Prostate gland (tissue), 2 donors: ENCODE data around the gene GPR146. TPM values are rescaled to one million over a fixed set of nuclear protein-coding genes. Genes with fewer than 3 reads are reported as not detected.

ENCODE experiments used
- DNase-seq: peaks from one replicate; pipeline ENCODE4 v3.0.0-alpha.2; 2019; ENCODE audit warnings: low spot score
- H3K27ac ChIP-seq, 2 donors: fragments of 200-600 bp; sonication (generic); 2 replicates each; pipeline ENCODE4 v1.5.1; 2017 to 2019
- H3K27me3 ChIP-seq: fragments of 200-600 bp; sonication (generic); replicated peaks from 2 replicates; pipeline ENCODE4 v1.5.1; 2019; ENCODE audit not compliant: insufficient read depth
- H3K36me3 ChIP-seq, 2 donors: fragments of 200-600 bp; sonication (generic); 1 replicate in 1 of 2; 2 replicates in 1 of 2; pipeline versions ENCODE4 v1.5.1 to v1.8.1; 2017 to 2019
- H3K4me1 ChIP-seq: fragments of 200-600 bp; sonication (generic); replicated peaks from 2 replicates; pipeline ENCODE4 v1.5.1; 2019
- H3K4me3 ChIP-seq, 2 donors: fragments of 200-600 bp; sonication (generic); 2 replicates each; pipeline ENCODE4 v1.5.1; 2017 to 2019
- H3K9me3 ChIP-seq: fragments of 200-600 bp; sonication (generic); 2 replicates; pipeline ENCODE4 v1.5.1; 2017
- CTCF ChIP-seq, 4 experiments: fragments of 200-600 bp in 2 of 4; fragments of 450-650 bp in 2 of 4; sonication (generic) in 2 of 4; IDR thresholded peaks; 1 replicate in 3 of 4; 2 replicates in 1 of 4; pipeline ENCODE4 v1.5.1; 2016 to 2019; ENCODE audit warnings: antibody characterized with exemption in 4 of 4, mild to moderate bottlenecking in 2 of 4, moderate library complexity in 2 of 4
- POLR2A ChIP-seq: fragments of 450-650 bp; IDR thresholded peaks from one replicate; pipeline ENCODE4 v1.6.1; 2016; ENCODE audit warnings: antibody characterized with exemption, mild to moderate bottlenecking
- POLR2AphosphoS5 ChIP-seq: sonication (generic); formaldehyde crosslinking; IDR thresholded peaks from one replicate; pipeline ENCODE4 v1.6.1; 2017; ENCODE audit warnings: antibody characterized with exemption
- WGBS: methylation state at CpG from one replicate; pipeline ENCODE4 v1.1.5; 2018; 5-methylcytosine and 5-hydroxymethylcytosine counted together
- intact Hi-C: fragments of 100-400 bp; cut with DNase I; formaldehyde crosslinking; loops from one replicate; pipeline ENCODE4 v1.14.2; 2022
- total RNA-seq, 2 donors: library from RNA; depleted of rRNA; stranded (reverse); fragments of >200 nt; gene quantifications; one replicate each; pipeline ENCODE4 v1.1.0, GENCODE V29; 2016

Gene GPR146
- total RNA-seq, 2 donors from 2014 or later: 6.1 to 25.9 TPM

GRCh38 chr7:1091644-1092027, 47.3 kb downstream of the GPR146 start:
- Histone ChIP-seq H3K4me3 (no peak overlapping the region), H3K27ac (no peak overlapping the region), H3K27me3 (no peaks in the 10 kb centered on the region), H3K36me3 (no peaks in the 10 kb centered on the region), H3K4me1 (peaks cover 13% of the 10 kb centered on the region), H3K9me3 (no peaks in the 10 kb centered on the region)
- no peak for TF ChIP-seq CTCF (IDR thresholded peaks at IDR 0.05)
- TF ChIP-seq POLR2AphosphoS5: no peak
- TF ChIP-seq POLR2A: no peak
- DNase-seq: no peak
- 92% methylated on average over 18 of the region's 18 CpGs for WGBS
- intact Hi-C loops: no loop called here

- H3K27ac ChIP-seq: no peak overlapping the region
- intact Hi-C loops: no loop called here
- no peaks in the 10 kb centered on the region for H3K27me3 ChIP-seq
- no peaks in the 10 kb centered on the region for H3K9me3 ChIP-seq
- H3K4me1 ChIP-seq: peaks cover 14% of the 10 kb centered on the region
- no peak overlapping the region for H3K4me3 ChIP-seq
- TF ChIP-seq POLR2A (no peak), CTCF (IDR thresholded peaks at IDR 0.05) (no peak), POLR2AphosphoS5 (no peak)
- no peaks in the 10 kb centered on the region for H3K36me3 ChIP-seq
- WGBS: 98% methylated on average over 40 of the region's 40 CpGs
- DNase-seq: no peak
Observed at GRCh38 chr7:1092161-1092632, 47.9 kb downstream of the GPR146 start.

- TF ChIP-seq POLR2AphosphoS5: no peak
- TF ChIP-seq CTCF (IDR thresholded peaks at IDR 0.05): no peak
- TF ChIP-seq POLR2A: no peak
- no peak for DNase-seq
- Histone ChIP-seq H3K4me3 (no peak overlapping the region), H3K36me3 (no peaks in the 10 kb centered on the region), H3K9me3 (no peaks in the 10 kb centered on the region), H3K27me3 (no peaks in the 10 kb centered on the region), H3K4me1 (peaks cover 14% of the 10 kb centered on the region), H3K27ac (no peak overlapping the region)
- intact Hi-C loops: no loop called here
- 97% methylated on average over 40 of the region's 40 CpGs for WGBS
Observed at GRCh38 chr7:1092806-1093501, 48.6 kb downstream of the GPR146 start.

- H3K4me3 ChIP-seq: no peak overlapping the region
- no peaks in the 10 kb centered on the region for H3K27me3 ChIP-seq
- DNase-seq: no peak
- H3K27ac ChIP-seq: no peak overlapping the region
- TF ChIP-seq POLR2A: no peak
- TF ChIP-seq POLR2AphosphoS5: no peak
- TF ChIP-seq CTCF (IDR thresholded peaks at IDR 0.05): no peak
- intact Hi-C loops: no loop called here
- H3K9me3 ChIP-seq: no peaks in the 10 kb centered on the region
- peaks cover 14% of the 10 kb centered on the region for H3K4me1 ChIP-seq
- 68% methylated on average over 14 of the region's 14 CpGs for WGBS
- no peaks in the 10 kb centered on the region for H3K36me3 ChIP-seq
Observed at GRCh38 chr7:1093502-1093843, 49.1 kb downstream of the GPR146 start.

- H3K4me3 ChIP-seq: no peak overlapping the region
- TF ChIP-seq POLR2A (no peak), CTCF (IDR thresholded peaks at IDR 0.05) (no peak), POLR2AphosphoS5 (no peak)
- no peaks in the 10 kb centered on the region for H3K27me3 ChIP-seq
- peak overlapping the region in 1 of 2 donors; percentile 35 for H3K27ac ChIP-seq
- WGBS: 85% methylated on average over 20 of the region's 20 CpGs
- no peaks in the 10 kb centered on the region for H3K36me3 ChIP-seq
- DNase-seq: no peak
- intact Hi-C loops: no loop called here
- peaks cover 14% of the 10 kb centered on the region for H3K4me1 ChIP-seq
- no peaks in the 10 kb centered on the region for H3K9me3 ChIP-seq
Observed at GRCh38 chr7:1093916-1094508, 49.7 kb downstream of the GPR146 start.
